GM19043 (cell line): Measurements from ENCODE around the gene PDGFB.

Experiments used
- ATAC-seq: cut with Tn5 transposase; IDR thresholded peaks from one replicate; pipeline ENCODE4 v1.9.1; 2021; ENCODE audit warnings: low read depth; ENCODE audit not compliant: unreplicated experiment

PDGFB gene

GRCh38 chr22:39241794-39242594 lies 2.8 kb downstream of the PDGFB start:
- no peak for ATAC-seq

- ATAC-seq, result no peak
These were observed 3.7 kb downstream of the PDGFB start for GRCh38 chr22:39240831-39241793.

GRCh38 chr22:39239561-39240423 lies 5.0 kb downstream of the PDGFB start:
- ATAC-seq, result no peak

- ATAC-seq, result no peak
These were observed 5.7 kb downstream of the PDGFB start for GRCh38 chr22:39238966-39239505.

- ATAC-seq, result no peak
These were observed 6.2 kb downstream of the PDGFB start for GRCh38 chr22:39238561-39238960.

- no peak for ATAC-seq
These were observed 6.7 kb downstream of the PDGFB start for GRCh38 chr22:39238101-39238466.

GRCh38 chr22:39237318-39238100 lies 7.3 kb downstream of the PDGFB start:
- no peak for ATAC-seq

GRCh38 chr22:39236321-39237317 lies 8.2 kb downstream of the PDGFB start:
- ATAC-seq, result no peak

GRCh38 chr22:39234867-39235687 lies 9.7 kb downstream of the PDGFB start:
- no peak for ATAC-seq

GRCh38 chr22:39234472-39234787 lies 10.4 kb downstream of the PDGFB start:
- no peak for ATAC-seq

GRCh38 chr22:39233710-39234471 lies 10.9 kb downstream of the PDGFB start:
- no peak for ATAC-seq

GRCh38 chr22:39232806-39233709 lies 11.7 kb downstream of the PDGFB start:
- ATAC-seq, result no peak

GRCh38 chr22:39232246-39232645 lies 12.5 kb downstream of the PDGFB start:
- no peak for ATAC-seq

GRCh38 chr22:39231197-39231950 lies 13.4 kb downstream of the PDGFB start:
- no peak for ATAC-seq
